UCSD-AML1 (cell line): ENCODE results near the gene TENM3.

Source experiments
- DNase-seq: peaks from one replicate; lab custom pipeline; 2025; ENCODE audit not compliant: unreplicated experiment; lab: John Stamatoyannopoulos, UW

Gene TENM3

DNA sequence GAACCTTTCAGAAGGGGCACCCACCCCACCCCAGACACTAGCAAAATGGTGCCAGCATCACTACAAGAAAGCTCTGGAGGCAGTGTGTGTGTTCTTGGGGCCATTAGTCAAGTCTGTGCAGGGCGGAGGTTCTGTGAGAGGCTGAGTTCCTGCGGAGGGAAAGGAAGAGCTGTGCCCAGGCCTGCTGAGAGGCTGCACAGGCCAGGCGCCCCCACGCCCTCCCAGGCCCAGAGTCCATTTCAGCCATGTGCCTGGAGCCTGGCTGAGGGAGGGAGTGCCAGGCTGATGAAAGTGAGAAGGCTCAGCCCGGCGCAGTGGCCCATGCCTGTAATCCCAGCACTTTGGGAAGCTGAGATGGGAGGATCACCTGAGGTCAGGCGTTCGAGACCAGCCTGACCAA lies 584.0 kb downstream of the TENM3 start:
- no peak for DNase-seq

DNA sequence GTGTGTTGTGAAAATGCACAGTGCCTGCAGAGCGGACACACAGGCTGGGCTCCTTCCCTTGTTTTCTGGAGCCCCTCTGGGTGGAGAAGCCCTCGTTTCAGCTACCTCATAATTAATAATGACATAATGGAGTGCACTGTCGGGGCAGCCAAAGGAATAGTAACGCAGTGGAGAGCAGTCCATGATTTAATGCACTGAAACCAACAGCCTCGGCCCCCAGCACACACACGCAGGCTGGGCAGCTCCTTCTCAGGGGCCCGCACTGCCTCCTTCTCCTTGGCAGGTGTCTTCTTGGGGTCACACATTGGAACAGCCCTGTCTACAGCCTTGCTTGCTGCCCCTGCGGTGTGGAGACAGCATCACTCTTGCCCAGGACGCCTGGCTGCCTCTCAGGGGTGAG lies 584.8 kb downstream of the TENM3 start:
- DNase-seq = no peak

DNA sequence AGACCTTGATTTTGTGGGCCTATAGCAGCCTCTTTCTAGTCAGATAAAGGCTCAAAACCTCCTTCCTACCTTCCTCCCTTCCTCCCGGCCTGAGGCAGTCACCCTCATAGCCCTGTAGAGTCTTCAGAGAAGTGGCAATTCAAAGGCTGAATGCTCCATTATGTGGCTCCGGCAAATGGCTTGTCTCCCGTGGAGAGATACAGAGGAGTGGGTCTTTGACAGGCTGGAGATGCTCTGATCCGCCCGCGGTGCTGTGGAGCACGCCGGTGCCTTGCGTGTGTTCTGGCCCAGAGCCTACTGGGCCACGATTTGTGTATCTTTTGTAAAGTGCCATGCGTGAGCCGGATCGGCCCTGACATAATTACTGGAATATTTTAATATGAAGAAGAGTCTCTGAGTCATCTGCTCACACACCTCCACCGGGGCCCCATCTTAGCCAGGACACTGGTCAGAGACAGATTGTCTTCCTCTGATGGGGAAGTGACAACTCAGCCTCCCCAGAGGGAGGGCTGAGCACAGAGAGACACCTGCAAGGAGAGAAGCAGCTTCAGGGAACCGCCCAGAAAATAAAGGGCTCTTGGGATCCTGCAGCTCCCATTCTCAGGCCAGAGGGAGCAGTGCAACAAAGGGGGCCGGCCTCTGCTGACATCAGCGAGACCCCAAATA lies 585.3 kb downstream of the TENM3 start:
- DNase-seq = no peak

DNA sequence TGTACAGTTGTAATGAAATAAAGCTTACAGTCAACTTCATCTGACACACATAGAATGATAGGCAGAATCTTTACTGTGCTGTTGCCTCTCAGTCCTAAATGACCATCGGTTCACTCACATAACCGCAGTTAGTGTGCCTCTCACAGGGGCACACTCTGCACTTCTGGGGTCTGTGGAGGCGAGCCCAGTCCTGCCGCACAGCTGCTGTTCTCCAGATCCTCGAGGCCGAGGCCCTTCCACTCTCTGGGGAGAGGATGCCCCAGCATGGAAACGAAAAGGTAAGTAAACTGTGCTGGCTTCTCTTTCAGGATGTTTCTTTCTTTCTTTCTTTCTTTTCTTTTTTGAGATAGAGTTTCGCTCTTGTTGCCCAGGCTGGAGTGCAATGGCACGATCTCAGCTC lies 586.0 kb downstream of the TENM3 start:
- DNase-seq = no peak

DNA sequence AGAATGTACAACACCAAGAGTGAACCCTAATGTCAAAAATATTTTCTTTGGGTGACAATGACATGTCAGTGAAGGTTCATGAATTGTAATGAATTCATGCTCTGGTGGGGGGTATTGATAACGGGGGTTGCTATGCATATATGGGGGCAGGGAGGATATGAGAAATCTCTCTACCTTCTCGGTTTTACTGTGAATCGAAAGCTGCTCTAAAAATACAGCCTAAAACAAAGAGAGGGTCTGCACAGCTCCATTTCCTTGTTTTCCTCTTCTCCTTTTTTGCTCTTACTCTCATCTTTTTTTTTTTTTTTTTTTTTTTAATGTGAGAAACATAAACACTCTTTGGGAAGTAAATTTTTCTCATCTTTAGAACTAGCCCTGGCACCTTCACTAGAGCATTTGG lies 588.2 kb downstream of the TENM3 start:
- DNase-seq = no peak

DNA sequence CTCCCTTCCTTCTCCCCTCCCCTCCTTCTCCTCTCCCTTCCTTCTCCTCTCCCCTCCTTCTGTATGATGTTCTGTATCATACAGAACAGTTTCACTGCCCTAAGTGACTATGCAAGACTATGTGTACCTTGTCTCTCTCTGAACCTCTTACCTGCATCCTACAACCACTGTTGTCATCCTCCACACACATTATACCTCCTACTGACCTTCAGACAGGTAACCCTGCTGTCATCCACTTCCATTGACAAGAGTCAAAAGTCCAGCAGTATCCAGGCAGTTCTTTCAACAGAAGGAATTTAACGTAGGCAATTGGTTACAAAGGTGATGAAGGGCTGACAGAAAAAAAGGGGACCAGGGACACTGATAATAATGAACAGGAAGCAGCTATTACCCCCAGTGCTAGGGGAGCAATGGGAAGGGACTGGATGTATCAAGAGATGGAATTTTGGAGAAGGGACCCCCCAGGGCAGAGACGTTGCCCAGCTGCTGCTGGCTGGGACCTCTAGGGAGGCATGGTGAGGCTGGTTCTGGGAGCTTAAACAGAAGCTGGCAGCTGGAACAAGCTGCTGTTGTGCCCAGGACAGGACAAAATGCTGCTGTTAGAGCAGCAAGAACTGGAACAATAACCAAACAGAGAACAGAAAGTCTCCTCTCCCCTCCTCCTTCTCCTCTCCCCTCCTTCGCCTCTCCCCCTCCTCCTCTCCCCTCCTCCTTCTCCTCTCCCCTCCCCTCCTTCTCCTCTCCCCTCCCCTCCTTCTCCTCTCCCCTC lies 589.3 kb downstream of the TENM3 start:
- DNase-seq = no peak

DNA sequence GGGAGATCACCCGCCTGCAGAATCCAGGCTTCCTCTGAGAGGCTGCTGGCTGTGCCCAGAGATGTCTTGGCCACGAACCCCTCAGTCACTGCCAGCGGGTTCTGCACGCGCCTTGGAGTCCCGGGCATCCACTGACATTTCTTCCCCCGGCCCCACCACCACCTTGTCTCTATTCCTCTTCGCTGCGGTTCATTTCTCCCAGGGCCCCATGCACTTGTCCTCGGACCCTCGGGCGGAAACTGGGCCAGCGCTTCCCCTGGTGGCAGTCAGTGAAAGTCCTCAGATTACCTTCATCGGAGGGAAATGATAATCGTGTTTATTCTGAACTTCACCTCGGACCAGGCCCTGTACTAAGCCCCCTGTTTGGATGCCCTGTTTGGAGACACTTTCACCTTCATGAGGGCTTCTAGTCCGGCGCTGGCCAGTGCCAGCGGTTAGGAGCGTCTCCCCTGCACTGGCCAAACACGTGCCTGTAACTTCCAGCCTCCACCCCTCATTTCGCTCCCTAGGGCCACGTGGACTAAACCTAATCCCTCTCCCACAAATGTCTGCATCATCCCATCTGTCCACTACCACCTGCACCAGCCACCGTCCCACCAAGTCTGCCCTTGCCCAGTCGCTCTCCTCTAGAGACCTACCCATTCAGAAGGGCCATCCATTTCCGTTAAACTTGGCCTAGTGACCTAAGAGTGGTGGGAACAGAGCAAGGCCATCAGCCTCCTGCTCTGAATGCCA lies 592.0 kb downstream of the TENM3 start:
- no peak for DNase-seq

DNA sequence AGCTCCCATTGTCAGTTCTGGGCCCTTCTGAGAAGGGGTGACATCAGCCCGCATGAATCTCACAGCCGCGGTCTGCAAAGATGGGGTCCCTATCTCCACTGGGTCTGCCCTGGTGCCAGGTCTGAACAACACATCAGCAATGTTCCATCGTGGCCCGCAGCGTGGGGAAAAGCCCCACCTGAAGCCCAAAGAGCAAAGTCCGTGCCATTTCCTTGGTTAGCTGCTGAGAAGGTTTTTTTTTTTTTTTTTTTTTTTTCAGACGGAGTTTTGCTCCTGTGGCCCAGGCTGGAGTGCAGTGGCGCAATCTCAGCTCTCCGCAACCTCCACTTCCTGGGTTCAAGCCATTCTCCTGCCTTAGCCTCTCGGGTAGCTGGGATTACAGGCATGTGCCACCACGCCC lies 594.6 kb downstream of the TENM3 start:
- DNase-seq = no peak

DNA sequence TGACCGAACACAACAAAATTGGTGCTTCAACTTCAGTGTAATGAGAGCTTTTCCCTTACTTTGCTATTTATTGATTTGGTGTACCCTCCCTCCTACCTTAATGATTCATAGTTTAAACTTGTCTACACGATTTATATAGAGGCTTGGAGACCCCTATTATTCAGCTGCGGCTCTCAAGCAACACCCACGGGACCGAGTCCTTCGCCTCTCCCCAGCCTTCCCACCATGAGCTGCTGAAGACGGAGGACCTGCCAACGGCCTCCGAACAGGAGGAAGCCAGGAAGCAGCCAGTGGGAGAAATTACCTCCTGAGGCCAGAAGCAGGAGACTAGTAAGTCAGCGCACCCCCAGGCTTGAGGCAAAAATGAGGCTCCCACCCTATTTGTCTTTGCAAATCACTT lies 595.3 kb downstream of the TENM3 start:
- no peak for DNase-seq

DNA sequence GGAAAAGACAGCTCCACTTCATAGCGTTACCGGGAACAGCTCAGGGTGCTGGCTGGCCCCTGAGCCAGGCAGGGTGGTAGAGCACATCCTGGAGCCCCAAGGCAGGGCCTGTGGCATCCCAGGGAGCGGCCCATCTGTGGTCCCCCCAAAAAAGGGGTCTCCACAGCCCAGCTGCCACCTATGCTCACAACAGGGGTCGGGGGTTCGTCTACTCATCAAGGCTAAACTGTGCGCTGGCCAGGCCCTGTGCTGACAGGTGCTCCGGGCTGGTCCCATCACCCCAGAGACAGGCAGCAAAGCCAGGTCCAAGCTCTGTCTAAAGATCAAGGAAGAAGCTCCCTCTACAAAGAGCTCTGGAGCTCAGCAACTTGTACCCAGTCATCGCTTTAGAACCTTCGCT lies 596.1 kb downstream of the TENM3 start:
- no peak for DNase-seq

DNA sequence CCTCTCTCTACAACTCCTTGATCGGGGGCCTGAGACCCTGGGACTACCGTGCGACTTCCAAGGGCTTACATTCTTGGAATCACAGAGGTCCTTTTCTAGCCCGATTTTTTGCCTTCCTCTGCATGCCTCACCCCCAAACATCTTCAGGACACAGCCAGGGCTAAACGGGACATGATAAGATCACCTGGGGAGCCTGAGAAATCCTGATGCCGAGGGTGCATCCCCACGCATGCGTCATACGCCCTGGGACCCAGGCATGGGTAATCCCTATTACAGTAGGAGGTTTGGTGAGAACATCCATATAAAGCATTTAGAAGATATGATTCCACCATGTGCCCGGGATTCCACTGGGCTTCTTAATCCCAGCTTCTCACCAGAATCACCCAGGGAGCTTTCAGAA lies 596.9 kb downstream of the TENM3 start:
- DNase-seq = no peak

DNA sequence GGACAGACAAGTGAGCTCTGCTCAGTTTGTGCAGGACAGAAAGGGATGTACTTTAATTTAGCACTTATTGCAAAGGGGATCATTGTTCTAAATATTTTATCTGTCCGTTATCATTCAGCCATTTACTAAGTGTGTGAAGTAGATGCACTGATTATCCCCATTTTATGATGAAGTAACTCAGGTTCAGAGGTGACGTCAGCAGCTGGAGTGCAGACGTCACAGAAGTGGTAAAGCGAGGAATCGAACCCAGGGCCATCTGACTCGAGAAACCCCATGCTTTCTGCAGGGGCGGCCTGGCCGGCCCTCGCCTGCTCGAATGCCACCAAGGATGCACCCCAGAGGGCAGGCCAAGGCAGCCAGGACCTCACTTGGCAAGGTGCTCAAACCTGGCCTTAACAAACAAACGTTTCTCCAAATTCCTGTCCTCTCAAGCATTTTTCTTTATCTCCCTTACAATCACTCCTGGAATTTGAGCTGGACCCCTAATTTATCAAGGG lies 599.0 kb downstream of the TENM3 start:
- DNase-seq = no peak

DNA sequence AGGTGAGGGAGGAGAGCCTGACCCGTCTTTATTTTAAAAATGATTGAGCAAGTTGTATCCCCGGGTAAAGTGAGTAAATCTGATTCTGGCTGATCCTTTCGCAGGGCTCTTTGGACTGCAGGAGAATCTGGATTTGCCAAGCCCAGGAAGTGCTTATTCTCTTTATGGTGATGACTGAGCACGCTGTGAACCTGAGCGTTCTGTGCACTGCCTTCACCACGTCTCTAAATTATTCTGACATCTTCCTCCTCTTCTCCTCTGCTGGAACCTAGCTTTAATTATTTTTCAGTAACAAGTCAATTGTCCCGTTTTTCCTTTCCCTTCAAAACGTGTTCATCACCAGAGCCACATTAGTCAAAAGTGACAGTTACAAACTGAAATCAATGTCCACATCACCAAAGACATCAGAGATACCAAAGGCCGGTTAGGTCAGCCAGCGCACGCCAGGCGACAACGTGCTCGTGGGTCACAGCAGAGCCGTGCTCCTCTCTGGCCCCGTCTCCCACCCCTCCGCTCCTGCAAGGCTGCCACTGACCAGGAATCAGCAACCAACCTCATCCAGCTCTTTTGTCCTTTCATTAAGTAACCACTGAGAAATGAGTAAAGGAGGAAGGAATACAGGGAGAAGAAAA lies 599.7 kb downstream of the TENM3 start:
- DNase-seq = no peak

DNA sequence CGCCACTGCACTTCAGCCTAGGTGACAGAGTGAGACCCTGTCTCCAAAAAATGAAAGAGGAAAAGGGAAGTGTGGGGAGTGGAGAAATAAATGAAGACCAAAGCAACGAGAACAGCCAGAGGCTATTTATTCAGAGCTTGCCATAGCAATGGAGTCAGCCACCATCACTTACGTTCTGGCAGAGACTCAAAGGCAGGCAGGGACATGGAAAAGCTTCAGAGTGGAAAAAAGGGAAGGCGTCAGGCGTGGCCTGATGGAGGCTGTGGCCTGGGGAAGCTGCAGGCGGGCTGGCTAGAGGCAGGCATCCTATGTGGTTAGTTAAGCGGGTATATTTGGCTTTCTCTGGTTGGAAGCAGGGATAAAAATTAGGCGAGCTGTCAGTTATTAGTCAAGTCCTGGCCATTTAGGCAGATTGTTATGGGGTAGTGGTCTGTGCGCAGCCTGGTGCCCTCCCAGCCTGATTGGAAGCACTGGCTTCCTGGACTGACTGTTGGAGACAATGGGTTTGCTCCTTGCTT lies 600.7 kb downstream of the TENM3 start:
- peak; percentile 19 for DNase-seq

DNA sequence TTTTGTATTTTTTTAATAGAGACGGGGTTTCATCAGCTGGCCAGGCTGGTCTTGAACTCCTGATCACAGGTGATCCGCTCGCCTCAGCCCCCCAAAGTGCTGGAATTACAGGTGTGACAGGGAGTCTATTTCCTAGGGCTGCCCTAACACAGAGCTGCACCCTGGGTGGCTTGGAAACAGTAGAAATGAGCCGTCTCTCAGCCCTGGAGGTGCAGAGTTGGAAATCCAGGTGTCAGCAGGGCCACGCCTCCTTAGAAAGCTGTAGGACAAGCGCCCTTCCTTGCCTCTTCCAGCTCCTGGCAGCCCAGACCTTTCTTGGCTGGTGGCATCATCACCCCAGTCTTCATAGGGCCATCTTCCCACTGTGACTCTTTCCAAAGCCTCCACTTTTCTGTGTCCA lies 602.4 kb downstream of the TENM3 start:
- DNase-seq = no peak

DNA sequence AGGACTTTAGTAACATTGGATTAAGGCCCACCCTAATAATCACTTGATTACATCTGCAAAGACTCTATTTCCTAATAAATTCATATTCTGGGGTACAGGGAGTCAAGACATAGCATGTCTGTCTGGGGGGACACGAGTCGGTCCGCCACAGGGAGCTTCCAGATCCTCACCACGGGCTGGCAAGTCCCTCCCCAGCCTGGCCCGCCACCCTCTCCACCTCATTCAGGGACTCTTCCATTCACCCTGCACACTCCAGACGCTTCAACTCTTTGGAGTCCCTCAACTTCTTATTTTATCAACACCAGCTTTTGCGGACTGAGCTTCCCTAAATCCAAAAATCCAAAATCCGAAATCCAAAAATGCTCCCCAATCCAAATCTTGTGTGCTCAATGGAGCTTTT lies 602.8 kb downstream of the TENM3 start:
- no peak for DNase-seq

DNA sequence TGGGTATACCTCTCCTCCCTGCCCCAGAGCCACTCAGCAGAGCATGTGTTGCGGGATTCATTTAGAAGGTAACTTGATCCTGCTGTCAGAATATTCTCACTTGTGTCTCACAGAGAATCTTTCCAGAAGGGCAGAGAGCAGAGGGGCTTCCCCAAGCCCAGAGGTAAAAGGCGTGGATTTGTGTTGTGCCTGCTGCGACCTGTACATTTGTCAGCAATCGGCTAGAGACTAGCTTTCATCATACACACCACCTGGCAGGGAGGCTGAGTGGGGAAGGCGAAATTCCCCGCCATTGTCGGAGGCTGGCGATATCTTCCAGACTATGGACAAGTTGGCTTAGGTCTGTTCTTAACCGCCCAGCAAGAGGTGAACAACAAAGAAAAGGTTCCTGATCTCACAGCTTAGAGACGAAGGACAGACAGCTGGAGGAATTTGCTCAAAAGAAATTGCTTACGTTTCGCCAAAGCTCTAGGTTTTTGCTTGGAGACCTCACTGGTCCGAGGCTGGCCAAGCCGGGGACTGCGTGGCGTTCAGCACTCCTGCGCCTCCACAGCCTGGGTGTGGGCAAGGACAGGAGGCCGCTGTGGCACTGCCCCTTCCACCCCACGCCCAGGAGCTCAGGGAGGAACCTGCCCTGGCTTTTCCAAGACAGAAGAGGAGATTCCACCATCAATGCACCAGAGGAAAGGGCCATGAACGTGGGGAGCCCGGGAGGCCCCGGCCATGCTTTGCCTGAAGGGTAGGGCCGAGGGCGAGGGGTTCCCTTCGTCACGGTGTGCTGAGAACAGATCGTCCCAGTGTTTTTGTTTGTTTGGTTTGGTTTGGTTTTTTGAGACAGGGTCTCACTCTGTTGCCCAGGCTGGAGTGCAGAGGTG lies 604.6 kb downstream of the TENM3 start:
- DNase-seq = no peak

DNA sequence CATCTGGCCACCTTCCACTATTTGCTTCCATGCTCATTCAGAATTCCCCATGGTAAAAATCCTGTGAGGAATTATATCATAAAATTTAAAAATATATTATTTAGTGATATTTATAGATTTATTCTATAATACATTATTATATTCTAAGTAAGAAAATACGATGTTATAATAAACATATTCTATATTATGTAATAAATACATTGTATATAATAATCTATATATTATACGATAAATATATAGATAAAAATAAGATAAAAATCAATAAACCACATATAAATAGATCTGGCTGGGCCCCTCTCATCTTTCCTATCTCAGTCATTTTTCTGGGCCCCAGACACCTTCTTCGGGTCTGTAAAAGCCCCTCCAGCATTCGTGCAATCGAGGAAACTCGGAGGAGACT lies 605.5 kb downstream of the TENM3 start:
- DNase-seq = no peak
